Erythroblast (primary cell): ENCODE data around the gene GNA12.
"Not testable (repeated sequence)": the region's sequence is repeated elsewhere in the genome, so short reads cannot be mapped to it uniquely, and the experiment has no call there.

ENCODE experiments used
- GATA1 ChIP-seq: IDR thresholded peaks from 2 replicates; pipeline ENCODE4 v1.6.1; 2011; ENCODE audit warnings: low read depth, mild to moderate bottlenecking, control low read depth, low read length, moderate library complexity
- POLR2A ChIP-seq: IDR thresholded peaks from 2 replicates; pipeline ENCODE4 v1.6.1; 2011; ENCODE audit warnings: mild to moderate bottlenecking, low read length

DNA sequence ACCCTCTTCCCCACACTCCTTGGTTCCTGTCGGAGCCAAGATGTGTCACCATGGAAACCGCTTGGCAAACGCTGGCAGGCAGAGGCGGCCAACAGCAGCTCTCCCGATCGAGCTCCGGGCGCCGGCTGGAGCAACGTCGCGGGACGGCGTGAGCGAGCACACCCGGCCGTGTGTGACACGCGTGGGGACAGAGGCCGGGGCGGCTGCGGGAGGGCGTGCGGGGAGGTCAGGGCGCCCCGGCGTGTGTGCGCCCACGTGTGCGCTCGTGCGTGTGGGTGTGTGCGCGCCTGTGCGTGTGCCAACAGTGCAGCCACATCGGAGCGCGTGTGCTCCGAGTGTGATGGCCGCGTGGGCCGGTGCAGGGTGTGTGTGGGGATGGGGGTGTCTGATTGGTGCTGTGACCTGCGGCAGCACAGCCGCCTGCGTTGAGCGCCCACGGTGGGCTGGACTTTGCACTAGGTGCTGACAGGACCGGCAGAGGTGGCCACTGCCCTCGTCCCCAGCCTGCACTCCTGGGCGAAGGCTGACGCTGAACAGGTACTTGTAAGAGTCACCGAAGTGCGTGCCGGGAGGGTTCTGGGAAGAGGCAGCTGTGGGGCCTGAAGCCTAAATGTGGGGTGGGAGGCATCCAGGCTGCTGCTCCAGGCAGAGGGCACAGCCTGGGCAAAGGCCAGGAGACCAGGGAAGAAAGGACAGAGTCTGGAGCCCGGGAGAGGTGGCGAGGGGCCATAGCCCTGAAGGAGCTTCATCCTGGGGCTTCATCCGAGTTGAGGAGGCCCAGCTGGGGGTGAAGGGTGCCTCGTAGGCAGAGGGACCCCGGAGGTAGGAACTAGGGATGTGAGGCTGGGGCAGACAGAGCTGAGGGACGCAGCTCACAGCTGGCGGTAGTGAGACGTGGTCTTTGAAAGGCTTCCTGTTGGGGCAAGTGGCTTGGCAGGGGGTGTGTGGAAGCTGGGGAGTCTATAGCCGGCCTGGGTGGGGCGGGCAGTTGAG is 164.7 kb downstream of the GNA12 start:
- not testable (repeated sequence) for TF ChIP-seq POLR2A, GATA1
